Measurements from ENCODE around the gene CAMK2D.

The CAMK2D gene

DNA sequence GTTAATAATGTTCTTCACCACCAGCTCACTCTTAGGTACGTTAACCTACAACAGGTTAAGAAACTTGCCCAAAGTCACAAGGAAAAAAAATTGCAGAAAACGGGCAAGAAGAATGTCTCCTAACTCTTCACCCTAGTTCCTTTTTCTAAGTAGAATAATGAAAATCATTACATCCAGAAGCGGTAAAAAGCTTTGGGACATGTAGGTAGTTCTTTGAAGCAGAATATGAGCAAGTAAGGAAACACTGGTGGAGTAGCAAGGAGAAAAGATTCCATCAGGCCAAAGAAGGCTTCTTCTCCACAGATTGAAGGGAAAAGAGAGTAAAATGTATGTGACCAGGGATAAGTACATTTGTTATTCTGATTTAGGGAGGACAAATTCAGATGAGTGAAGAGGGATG lies 4.1 kb downstream of the CAMK2D start:
- DNase-seq (ENCODE audit: low spot score), result no peak
- TF ChIP-seq, protein P1, sequence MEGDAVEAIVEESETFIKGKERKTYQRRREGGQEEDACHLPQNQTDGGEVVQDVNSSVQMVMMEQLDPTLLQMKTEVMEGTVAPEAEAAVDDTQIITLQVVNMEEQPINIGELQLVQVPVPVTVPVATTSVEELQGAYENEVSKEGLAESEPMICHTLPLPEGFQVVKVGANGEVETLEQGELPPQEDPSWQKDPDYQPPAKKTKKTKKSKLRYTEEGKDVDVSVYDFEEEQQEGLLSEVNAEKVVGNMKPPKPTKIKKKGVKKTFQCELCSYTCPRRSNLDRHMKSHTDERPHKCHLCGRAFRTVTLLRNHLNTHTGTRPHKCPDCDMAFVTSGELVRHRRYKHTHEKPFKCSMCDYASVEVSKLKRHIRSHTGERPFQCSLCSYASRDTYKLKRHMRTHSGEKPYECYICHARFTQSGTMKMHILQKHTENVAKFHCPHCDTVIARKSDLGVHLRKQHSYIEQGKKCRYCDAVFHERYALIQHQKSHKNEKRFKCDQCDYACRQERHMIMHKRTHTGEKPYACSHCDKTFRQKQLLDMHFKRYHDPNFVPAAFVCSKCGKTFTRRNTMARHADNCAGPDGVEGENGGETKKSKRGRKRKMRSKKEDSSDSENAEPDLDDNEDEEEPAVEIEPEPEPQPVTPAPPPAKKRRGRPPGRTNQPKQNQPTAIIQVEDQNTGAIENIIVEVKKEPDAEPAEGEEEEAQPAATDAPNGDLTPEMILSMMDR (IDR thresholded peaks at IDR 0.05; ENCODE audit: extremely low read depth, missing control alignments), result no peak

GRCh38 chr4:113756005-113756410 lies 5.5 kb downstream of the CAMK2D start:
- DNase-seq (ENCODE audit: low spot score), result no peak
- TF ChIP-seq, protein P1 (IDR thresholded peaks at IDR 0.05; ENCODE audit: extremely low read depth, missing control alignments), result no peak

DNA sequence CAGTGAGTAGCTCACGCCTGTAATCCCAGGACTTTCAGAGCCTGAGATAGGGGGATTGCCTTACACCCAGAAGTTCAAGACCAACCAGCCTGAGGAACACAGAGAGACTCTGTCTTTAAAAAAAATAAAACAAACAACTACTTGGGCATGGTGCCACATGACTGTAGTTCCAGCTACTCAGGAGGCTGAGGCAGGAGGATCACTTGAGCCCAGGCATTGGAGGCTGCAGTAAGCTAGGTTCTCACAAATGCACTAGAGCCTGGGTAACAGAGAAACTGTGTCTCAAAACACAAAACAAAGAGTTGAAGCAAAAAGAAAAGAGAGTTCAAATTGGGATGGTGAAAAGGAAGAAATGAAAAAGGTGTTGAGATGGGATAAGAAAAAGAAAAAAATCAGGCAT lies 10.8 kb downstream of the CAMK2D start:
- DNase-seq (ENCODE audit: low spot score), result no peak

DNA sequence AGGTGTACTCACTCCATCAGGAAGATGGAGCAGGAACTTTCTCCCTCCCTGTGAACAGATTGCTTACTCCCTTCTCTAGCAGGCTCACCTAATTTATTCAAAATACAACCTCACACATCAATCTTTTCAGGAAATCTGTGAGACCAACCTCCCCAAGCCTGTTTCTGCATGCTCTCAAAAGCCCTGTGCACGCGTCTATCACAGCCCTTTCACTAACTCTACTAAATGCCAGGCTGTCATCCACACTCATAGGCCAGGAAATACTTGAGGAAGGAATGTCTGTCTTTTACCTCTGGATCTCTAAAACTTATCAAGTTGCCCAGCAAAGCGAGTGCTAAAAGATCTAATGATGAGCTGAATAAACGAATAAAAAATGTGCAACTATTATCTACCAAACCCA lies 11.2 kb downstream of the CAMK2D start:
- no peak for DNase-seq (ENCODE audit: low spot score)
- TF ChIP-seq, protein P1 (IDR thresholded peaks at IDR 0.05; ENCODE audit: extremely low read depth, missing control alignments), result no peak

More for the DNA sequence above, 10.8 kb downstream of the CAMK2D start:
- TF ChIP-seq, protein P1 (IDR thresholded peaks at IDR 0.05; ENCODE audit: extremely low read depth, missing control alignments), result no peak

DNA sequence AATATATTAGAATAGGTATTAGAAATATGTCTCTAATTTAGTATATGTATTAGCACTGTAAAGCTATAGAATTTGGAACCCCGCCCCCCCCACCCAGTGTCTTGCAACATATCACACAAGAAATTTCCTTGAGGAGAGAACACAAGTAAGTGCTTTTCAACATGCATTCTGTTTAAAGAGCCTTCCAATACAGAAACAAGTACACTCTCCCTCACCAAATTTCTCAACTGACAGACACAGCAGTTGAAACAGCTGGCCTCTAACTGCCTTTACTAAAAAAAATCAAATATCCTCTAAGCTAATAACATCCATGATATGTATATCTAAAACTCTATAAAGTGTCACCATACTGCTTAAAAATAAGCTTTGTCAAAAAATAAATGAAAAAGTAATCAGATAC lies 12.4 kb downstream of the CAMK2D start:
- TF ChIP-seq, protein P1 (IDR thresholded peaks at IDR 0.05; ENCODE audit: extremely low read depth, missing control alignments), result no peak
- no peak for DNase-seq (ENCODE audit: low spot score)

- no peak for DNase-seq (ENCODE audit: low spot score)
- TF ChIP-seq, protein P1 (IDR thresholded peaks at IDR 0.05; ENCODE audit: extremely low read depth, missing control alignments), result no peak
Observed at GRCh38 chr4:113747949-113748348, 13.6 kb downstream of the CAMK2D start.

GRCh38 chr4:113745711-113746110 lies 15.8 kb downstream of the CAMK2D start:
- no peak for DNase-seq (ENCODE audit: low spot score)
- TF ChIP-seq, protein P1 (IDR thresholded peaks at IDR 0.05; ENCODE audit: extremely low read depth, missing control alignments), result no peak
